ENCODE data around the gene GLYATL1B. TPM values are rescaled to one million over a fixed set of nuclear protein-coding genes. Genes with fewer than 3 reads are reported as not detected.

The GLYATL1B gene
- total RNA-seq, 1 experiment from 2014 or later: not detected

GRCh38 chr11:59078435-59078834 is 7.7 kb upstream of the GLYATL1B start:
- TF ChIP-seq ATF3 (IDR thresholded peaks at IDR 0.05) (no peak), ZBTB33 (IDR thresholded peaks at IDR 0.05; ENCODE audit: extremely low read depth, insufficient replicate concordance, low read length) (no peak), ELF1 (IDR thresholded peaks at IDR 0.05; ENCODE audit: borderline replicate concordance, low read depth) (no peak), FOSL1 (IDR thresholded peaks at IDR 0.05; ENCODE audit: low read depth) (no peak), EZH2 (IDR thresholded peaks at IDR 0.05) (no peak), POLR2AphosphoS5 (IDR thresholded peaks at IDR 0.05; ENCODE audit: low read depth, low read length) (no peak), MAX (IDR thresholded peaks at IDR 0.05) (no peak), ZNF274 (IDR thresholded peaks at IDR 0.05; ENCODE audit: low read depth, low read length) (no peak), EGR1 (IDR thresholded peaks at IDR 0.05; ENCODE audit: low read depth) (no peak), RAD21 (IDR thresholded peaks at IDR 0.05; ENCODE audit: low read depth) (no peak), SRF (IDR thresholded peaks at IDR 0.05; ENCODE audit: low read depth) (no peak), CEBPB (IDR thresholded peaks at IDR 0.05; ENCODE audit: low read depth) (no peak), YY1 (IDR thresholded peaks at IDR 0.05; ENCODE audit: extremely low read depth, insufficient replicate concordance, low read depth, low read length) (no peak)
- Histone ChIP-seq H4K20me1 (ENCODE audit: insufficient read depth) (no peaks in the 10 kb centered on the region), H3K4me3 (replicated peaks in 1 of 2; ENCODE audit: low read depth in 1 of 2, low read length in 2 of 2) (no peak overlapping the region), H2AFZ (ENCODE audit: low read depth, low read length, poor library complexity, severe bottlenecking) (no peak overlapping the region), H3K4me2 (ENCODE audit: low read length) (no peak overlapping the region), H3K9ac (ENCODE audit: low read length) (no peak overlapping the region), H3K4me1 (ENCODE audit: control insufficient read depth in 1 of 2, insufficient read depth in 2 of 2, low read length in 2 of 2) (no peaks in the 10 kb centered on the region), H3K9me2 (ENCODE audit: insufficient read depth) (no peaks in the 10 kb centered on the region), H3K36me3 (ENCODE audit: control insufficient read depth in 1 of 2, insufficient read depth in 2 of 2, low read length in 2 of 2) (no peaks in the 10 kb centered on the region), H3K27me3 (ENCODE audit: insufficient read depth, low read length) (peaks cover 22% of the 10 kb centered on the region), H3K79me2 (ENCODE audit: insufficient read depth, low read length) (no peaks in the 10 kb centered on the region), H3K27ac (ENCODE audit: low read depth, low read length) (no peak overlapping the region), H3K9me3 (ENCODE audit: control insufficient read depth in 1 of 2, insufficient read depth in 1 of 2, low read depth in 1 of 2, low read length in 2 of 2) (no peaks in the 10 kb centered on the region)
- ChIA-PET RAD21 (ENCODE audit: low non-redundant PET in 1 of 2, low total read pairs in 2 of 2, uncharacterized antibody in 2 of 2, unreplicated experiment in 2 of 2) (no interaction called here), POLR2A (no interaction called here), CTCF (no interaction called here)
- no peak for DNase-seq (ENCODE audit: low read depth, low spot score)
- BruUV-seq (replicated peaks): no TSS peak
- intact Hi-C loops (cut with micrococcal nuclease): no loop called here
- no peak for ATAC-seq
